ENCODE results near the gene ZNF550.

DNA sequence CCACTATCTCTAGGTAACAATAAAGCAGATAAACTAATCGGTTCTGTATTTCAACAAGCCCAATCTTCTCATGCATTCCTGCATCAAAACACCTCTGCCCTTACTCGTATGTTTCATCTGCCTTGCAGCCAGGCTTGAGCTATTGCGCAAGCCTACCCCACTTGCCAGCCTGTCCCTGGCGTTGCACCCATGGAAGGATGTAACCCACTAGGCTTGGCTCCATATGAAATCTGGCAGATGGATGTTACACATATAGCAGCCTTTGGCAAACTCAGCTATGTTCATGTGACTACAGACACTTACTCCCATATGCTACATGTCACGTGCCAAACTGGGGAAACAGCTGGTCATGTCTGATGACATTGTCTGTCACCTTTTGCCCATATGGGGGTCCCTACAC, 44.4 kb downstream of the ZNF550 start:
- TF ChIP-seq, protein P1, sequence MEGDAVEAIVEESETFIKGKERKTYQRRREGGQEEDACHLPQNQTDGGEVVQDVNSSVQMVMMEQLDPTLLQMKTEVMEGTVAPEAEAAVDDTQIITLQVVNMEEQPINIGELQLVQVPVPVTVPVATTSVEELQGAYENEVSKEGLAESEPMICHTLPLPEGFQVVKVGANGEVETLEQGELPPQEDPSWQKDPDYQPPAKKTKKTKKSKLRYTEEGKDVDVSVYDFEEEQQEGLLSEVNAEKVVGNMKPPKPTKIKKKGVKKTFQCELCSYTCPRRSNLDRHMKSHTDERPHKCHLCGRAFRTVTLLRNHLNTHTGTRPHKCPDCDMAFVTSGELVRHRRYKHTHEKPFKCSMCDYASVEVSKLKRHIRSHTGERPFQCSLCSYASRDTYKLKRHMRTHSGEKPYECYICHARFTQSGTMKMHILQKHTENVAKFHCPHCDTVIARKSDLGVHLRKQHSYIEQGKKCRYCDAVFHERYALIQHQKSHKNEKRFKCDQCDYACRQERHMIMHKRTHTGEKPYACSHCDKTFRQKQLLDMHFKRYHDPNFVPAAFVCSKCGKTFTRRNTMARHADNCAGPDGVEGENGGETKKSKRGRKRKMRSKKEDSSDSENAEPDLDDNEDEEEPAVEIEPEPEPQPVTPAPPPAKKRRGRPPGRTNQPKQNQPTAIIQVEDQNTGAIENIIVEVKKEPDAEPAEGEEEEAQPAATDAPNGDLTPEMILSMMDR (IDR thresholded peaks at IDR 0.05), result no peak
- no peak for TF ChIP-seq ZFX (IDR thresholded peaks at IDR 0.05; ENCODE audit: borderline replicate concordance)
